ENCODE results near the gene HCST.

DNA sequence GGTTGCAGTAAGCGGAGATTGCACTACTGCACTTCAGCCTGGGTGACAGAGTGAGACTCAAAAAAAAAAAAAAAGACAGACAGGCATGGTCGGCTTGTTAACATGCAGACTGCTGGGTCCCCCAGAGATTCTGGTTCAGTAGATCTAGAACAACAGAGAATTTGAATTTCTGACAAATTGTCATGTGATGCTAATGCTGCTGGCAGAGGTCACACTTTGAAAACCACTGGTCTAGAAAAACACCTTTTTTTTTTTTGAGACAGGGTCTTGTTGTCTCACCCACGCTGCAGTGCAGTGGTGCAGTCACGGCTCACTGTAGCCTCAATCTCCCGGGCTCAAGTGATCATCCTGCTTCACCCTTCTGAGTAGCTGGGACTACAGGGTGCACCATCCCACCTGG, 26.2 kb downstream of the HCST start:
- TF ChIP-seq GATA2 (IDR thresholded peaks at IDR 0.05; ENCODE audit: low read depth, low read length): no peak
- TF ChIP-seq GATA3 (IDR thresholded peaks at IDR 0.05; ENCODE audit: low read depth, low read length): no peak

All from SH-SY5Y (cell line).